ENCODE results near the gene UBAP2.

The UBAP2 gene

DNA sequence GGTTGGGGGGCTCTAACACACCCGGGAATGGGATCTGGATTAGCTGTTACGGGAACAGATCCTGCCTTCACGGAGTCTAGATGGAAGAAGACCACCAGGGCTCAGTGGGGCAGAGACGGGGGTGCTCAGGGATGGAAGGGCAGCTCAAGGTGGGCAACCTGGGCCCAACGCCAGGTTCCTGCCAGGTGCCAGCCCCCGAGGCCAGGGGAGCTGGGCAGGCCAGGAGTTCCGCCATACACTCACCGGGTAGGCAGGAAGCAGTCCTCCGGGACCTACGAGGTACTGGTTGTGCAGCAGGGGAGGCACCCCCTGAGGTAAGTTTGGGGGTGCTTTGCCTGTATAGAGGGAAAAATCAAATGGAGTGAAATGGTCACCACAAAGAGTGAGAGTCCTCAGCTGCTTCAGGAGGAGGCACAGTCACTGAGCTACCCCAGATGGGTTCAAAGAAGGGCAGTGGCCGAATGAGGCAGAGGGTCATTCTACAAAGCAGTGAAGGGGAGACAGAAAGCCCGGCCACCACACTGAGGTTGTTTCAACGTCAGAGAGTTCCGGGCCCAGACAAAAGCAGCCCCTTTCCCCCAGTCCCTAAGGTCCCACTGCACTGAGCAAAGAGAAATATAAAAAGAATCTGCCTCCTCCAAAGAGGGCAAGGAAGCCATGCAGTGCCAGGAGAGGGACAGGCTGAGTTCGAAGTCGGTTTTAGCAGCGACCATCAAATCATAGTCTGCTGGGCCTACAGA lies 121.8 kb downstream of the UBAP2 start:
- in situ Hi-C loops (cut with MboI; ENCODE audit: low sequenced_read_pairs), result no loop called here

GRCh38 chr9:33924978-33925797 lies 123.5 kb downstream of the UBAP2 start:
- in situ Hi-C loops (cut with MboI; ENCODE audit: low sequenced_read_pairs), result no loop called here

GRCh38 chr9:33923998-33924701 lies 124.5 kb downstream of the UBAP2 start:
- in situ Hi-C loops (cut with MboI; ENCODE audit: low sequenced_read_pairs), result no loop called here

DNA sequence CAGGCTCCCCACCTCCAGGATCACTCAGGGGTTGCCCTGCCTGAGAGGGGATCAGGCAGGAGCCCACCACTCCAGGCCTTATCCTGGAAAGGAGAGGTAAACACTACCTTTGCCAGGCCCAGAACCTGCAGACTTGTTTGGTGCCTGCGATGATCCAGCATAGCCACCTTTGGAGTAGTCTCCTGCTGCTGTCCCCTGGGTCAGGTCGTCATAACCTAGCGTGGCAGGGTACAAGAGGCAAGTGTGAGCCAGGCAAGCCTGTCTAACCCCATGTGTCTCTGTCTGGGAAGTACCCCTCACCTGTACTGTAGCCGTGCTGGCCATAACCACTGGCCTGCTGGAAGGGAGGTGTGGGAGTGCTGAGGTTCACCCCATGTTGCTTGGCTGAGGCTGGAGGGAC lies 125.6 kb downstream of the UBAP2 start:
- in situ Hi-C loops (cut with MboI; ENCODE audit: low sequenced_read_pairs), result no loop called here

DNA sequence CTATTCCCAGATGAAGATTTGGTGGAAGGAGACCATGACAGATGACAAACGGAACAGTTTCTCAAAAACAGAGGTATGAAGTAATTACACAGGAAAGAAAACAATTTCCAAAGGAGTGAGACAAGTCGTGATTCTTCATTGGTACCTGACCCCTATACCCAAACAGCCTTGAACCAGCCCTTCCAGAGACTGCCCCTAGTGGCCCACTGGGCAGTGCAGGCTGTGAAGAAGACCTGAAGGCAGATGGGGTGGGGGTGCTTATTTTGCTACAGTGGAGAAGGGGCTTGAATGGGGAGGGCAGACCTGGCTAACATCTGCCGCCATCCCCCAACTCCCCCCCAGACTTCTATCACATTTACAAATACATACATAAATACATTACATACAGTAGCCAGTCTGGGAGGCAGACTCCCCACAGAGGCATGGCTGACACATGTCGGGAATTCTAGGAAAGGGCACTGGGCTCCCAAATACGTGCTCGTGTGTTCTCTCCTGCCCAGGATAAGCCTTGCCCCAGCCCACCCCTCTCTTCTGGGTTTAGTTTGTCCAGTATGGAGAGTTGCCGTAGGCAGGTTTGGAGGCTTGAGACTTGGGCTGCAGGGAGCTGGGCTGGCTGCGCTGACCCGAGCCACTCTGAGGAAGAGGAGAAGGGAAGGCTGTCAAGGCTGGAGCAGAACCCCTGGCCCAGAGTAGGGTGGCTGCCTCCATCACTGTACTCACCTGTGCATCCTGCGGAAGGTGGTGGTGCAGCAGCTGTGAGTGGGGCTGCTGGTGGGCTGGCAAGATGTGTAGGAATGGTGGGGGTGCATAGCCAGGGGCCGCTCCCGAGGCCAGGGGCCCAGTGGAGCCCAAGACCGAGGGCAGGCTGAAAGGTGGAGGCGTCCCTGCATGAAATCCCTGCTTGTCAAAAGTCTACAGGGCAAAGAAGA lies 126.5 kb downstream of the UBAP2 start:
- in situ Hi-C loops (cut with MboI; ENCODE audit: low sequenced_read_pairs), result no loop called here

DNA sequence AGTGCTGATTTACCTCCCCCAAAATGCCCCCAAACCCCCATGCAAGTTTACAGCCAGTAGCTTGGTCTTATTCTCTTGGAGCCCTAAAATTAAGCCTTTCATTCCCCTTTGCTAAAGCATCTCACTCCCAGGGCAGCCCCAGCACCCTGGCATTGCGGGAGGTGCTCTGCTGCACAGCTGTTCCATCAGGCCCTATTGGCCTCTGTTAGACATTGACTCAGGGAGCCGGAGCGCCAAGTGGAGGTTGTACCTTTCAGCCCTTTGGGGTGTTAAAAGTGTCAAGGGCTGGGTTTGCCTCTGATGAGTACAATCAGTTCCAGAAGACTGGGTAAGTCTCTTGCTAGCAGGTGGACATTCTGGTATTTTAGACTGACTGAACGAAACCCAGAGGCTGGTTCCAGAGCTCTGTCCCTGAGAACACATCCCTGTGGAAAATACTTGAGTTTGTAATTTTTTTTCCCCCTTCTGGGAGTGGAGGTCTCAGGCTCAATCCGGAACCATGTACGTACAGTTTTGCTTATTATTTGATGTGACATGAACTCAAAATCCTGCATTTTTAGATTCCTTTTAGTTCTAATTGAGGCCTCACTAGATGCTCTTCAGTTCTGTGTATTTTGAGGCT lies 129.3 kb downstream of the UBAP2 start:
- in situ Hi-C loops (cut with MboI; ENCODE audit: low sequenced_read_pairs), result no loop called here

DNA sequence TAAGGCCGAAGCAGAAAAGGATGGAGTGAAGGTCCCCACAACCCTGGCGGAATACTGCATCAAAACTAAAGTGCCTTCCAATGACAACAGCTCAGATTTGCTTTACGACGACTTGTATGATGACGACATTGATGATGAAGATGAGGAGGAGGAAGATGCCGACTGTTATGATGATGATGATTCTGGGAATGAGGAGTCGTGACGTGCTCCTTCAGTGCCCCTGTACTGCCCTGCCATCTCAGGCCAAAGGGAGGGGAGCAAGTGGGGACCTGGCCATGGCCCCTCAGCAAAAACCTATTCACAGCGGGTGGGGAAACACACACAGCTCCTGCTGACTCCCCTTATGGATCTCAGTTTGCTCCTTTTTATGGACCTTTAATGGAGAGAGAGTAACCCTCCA lies 131.7 kb downstream of the UBAP2 start:
- in situ Hi-C loops (cut with MboI; ENCODE audit: low sequenced_read_pairs), result no loop called here

- in situ Hi-C loops (cut with MboI; ENCODE audit: low sequenced_read_pairs), result no loop called here
Observed at GRCh38 chr9:33914887-33915628, 133.6 kb downstream of the UBAP2 start.

GRCh38 chr9:33913541-33913940 lies 135.1 kb downstream of the UBAP2 start:
- in situ Hi-C loops (cut with MboI; ENCODE audit: low sequenced_read_pairs), result no loop called here

DNA sequence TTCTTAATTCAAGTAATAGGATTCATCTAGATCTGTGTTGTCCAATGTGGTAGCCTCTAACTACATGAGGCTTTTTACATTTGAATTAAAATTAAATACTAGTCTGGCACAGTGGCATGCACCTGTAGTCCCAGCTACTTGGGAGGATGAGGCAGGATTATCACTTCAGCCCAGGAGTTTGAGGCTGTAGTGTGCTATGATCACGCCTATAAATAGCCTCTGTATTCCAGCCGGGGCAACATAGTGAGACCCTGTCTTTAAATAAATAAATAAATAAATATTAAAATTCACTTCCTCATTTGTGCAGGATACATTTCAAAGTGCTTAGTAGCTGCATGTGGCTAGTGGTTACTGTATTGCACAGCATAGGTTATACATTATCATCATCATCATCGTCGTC lies 139.9 kb downstream of the UBAP2 start:
- in situ Hi-C loops (cut with MboI; ENCODE audit: low sequenced_read_pairs), result no loop called here

- in situ Hi-C loops (cut with MboI; ENCODE audit: low sequenced_read_pairs), result no loop called here
Observed at GRCh38 chr9:33908114-33908513, 140.6 kb downstream of the UBAP2 start.

- in situ Hi-C loops (cut with MboI; ENCODE audit: low sequenced_read_pairs), result no loop called here
Observed at GRCh38 chr9:33907347-33907746, 141.3 kb downstream of the UBAP2 start.

GRCh38 chr9:33906769-33907168 lies 141.9 kb downstream of the UBAP2 start:
- in situ Hi-C loops (cut with MboI; ENCODE audit: low sequenced_read_pairs), result no loop called here

- in situ Hi-C loops (cut with MboI; ENCODE audit: low sequenced_read_pairs), result no loop called here
Observed at GRCh38 chr9:33905137-33905536, 143.6 kb downstream of the UBAP2 start.

- in situ Hi-C loops (cut with MboI; ENCODE audit: low sequenced_read_pairs), result no loop called here
Observed at GRCh38 chr9:33903157-33903780, 145.4 kb downstream of the UBAP2 start.

DNA sequence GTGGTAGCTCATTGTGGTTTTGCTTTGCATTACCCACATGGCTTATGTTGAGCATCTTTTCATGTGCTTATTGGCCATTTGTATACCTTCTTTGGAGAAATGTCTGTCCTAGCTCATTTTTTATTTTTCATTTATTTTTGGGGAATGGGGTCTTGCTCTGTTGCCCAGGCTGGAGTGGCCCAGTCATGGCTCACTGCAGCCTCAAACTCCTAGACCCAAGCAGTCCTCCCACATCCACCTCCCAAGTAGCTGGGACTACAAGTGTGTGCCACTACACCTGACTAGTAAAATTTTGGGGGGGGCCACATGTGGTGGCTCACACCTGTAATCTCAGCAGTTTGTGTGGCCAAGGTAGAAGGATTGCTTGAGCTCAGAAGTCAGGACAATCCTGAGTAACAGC lies 154.4 kb downstream of the UBAP2 start:
- in situ Hi-C loops (cut with MboI; ENCODE audit: low sequenced_read_pairs), result no loop called here

DNA sequence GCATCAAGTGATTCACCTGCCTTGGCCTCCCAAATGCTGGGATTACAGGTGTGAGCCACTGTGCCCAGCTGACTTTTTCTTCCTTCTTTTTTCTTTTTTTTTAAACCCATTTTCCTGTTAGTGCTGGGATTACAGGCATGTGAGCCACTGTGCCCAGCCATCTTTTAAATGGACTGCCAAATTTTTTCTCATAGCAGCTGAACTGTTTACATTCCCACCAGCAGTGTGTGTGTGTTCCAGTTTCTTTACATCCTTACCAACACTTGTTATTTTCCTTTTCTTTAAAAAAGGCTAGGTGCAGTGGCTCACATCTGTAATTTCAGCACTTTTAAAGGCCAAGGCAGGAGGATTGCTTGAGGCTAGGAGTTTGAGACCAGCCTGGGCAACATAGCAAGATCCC lies 154.8 kb downstream of the UBAP2 start:
- in situ Hi-C loops (cut with MboI; ENCODE audit: low sequenced_read_pairs), result no loop called here

DNA sequence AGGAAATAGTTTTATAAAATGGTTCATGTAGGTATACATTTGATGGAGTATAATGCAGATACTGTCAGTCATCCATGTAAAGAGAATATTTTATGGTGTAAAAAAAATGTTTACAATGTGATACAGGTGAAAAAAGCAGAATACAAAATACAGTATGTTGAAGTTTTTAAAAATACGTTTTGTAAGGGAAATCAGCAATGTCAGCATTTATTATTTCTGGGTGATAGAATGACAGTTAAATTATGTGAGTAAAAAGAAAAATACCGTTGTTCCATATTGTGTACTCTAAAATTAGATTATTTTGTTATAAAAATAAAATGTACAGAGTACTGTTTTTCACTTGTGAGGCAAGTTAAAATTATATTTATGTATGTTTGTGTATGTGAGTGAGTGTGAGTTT lies 162.7 kb downstream of the UBAP2 start:
- in situ Hi-C loops (cut with MboI; ENCODE audit: low sequenced_read_pairs), result no loop called here
